Activated CD4-positive, CD25-positive, alpha-beta regulatory T cell (primary cell): ENCODE measurements around the gene PRR20D.
"Not testable (repeated sequence)": the region's sequence is repeated elsewhere in the genome, so short reads cannot be mapped to it uniquely, and the experiment has no call there.

ENCODE experiments used
- DNase-seq, 4 experiments: peaks; one replicate each; lab custom pipeline; 2025; lab: John Stamatoyannopoulos, UW

Gene PRR20D

DNA sequence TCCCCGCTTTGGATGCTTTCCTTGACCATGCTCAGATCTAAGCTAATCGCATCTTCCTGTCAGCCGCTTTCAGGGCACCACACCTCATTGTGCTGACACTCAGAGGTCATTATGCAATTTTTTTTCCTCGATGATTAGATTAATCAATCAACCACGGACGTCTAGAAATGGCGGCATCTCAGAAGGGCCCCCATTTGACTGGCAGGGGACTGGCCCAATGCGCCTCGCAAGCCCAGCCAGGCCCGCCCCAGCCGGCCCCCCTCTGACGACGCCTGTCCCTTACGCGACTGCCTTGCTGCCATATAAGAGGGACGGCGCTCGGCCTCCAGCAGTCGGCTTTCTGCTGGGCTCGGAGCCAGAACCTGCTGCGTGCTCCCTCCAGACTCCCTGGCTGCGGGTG is at the start of gene PRR20D:
TSS of gene PRR20D (plus strand) at position 301 of the 400 bp plus-strand sequence. CDS start 387 bp downstream, outside the sequence.
- not testable (repeated sequence) for DNase-seq

GRCh38 chr13:57114945-57115344 is 45.5 kb upstream of the PRR20D start:
- no peak for DNase-seq

- no peak for DNase-seq
Measured at GRCh38 chr13:57123681-57124080, 36.8 kb upstream of the PRR20D start.

DNA sequence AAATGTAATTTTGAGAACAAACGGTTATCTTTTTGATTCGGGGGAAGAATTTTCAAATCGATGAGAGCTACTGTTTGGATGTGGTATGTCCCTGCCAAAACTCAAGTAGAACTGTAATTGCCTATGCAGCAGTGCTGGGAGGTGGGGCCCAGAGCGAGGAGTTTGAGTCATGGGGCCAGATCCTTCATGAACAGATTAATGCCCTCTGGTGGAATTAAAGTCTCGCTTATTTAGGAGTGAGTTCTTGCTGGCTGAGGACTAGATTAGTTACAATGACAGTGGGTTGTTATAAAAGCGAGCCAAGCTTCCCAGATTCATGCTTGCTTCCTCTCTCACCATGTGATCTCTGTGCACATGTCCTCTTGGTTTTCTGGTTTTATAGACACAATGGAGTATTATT is 31.5 kb upstream of the PRR20D start:
- no peak for DNase-seq

DNA sequence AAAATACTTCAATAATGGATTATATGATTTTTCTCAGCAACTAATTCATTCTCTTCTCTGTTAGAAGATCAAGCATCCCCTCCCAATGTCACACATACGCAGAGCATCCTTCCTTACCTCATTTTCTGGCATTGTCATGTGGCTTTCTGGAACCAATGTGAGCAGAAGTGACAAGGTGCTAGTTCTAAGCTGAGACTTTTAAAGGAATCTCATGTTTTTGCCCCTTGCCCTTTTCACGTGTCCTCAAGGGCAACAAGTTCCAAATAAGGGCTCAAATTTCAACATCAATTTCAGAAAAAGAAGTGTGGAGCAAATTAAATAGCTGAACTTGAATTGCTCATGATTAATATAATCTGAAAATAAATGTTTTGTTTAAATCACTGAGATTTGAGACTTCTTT is 24.3 kb upstream of the PRR20D start:
- no peak for DNase-seq

GRCh38 chr13:57137585-57137984 is 22.8 kb upstream of the PRR20D start:
- DNase-seq: no peak

DNA sequence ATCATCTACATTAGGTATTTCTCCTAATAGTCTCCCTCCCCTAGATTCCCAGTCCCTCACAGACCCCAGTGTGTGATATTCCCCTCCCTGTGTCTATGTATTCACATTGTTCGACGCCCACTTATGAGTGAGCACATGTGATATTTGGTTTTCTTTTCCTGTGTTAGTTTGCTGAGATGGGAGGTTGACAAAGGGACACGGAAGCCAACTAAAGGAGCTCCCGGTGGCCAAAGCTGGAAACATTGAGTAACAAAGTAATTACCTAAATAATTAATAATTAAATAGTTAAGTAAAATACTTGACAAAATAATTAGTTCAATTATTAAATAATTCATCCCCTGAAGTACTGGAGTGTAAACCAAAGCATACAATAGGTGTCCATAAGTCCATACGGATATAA is 21.4 kb upstream of the PRR20D start:
- no peak for DNase-seq

- DNase-seq: not testable (repeated sequence)
Measured at GRCh38 chr13:57139781-57140180, 20.7 kb upstream of the PRR20D start.

GRCh38 chr13:57140235-57140968 is 20.0 kb upstream of the PRR20D start, which contains the start of gene PRR20A:
Gene PRR20A, plus strand, starts transcription at chr13:57140918. Its CDS starts 387 bp downstream, at chr13:57141305.
- not testable (repeated sequence) for DNase-seq

- DNase-seq: not testable (repeated sequence)
Measured at GRCh38 chr13:57147188-57147587, 13.2 kb upstream of the PRR20D start, which contains the start of gene PRR20B. Gene PRR20B, plus strand, starts transcription at chr13:57147488. Its CDS starts 387 bp downstream, at chr13:57147875.

DNA sequence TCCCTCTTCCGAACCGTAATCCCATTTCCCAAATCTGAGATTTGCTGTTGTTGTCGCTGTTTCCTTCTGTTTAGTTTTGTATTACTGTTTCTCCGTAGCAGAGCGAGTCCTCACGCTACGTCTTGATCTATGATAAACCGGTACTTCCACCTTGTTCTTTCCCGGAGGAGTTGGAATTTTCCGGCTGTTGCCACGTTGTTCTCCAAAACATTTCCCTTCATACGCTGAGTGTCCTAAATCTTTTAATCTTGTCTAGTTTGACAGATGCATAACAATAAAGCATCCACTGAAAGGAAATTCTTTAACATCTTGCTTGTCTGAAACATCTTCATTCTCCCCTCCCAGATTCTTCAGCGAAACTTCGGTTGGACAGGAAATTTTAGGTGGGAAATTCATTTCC is 12.3 kb upstream of the PRR20D start:
- DNase-seq: not testable (repeated sequence)

DNA sequence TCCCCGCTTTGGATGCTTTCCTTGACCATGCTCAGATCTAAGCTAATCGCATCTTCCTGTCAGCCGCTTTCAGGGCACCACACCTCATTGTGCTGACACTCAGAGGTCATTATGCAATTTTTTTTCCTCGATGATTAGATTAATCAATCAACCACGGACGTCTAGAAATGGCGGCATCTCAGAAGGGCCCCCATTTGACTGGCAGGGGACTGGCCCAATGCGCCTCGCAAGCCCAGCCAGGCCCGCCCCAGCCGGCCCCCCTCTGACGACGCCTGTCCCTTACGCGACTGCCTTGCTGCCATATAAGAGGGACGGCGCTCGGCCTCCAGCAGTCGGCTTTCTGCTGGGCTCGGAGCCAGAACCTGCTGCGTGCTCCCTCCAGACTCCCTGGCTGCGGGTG is 6.7 kb upstream of the PRR20D start, which contains the start of gene PRR20C:
TSS of gene PRR20C (plus strand) at position 301 of the 400 bp plus-strand sequence. CDS start 387 bp downstream, outside the sequence.
- not testable (repeated sequence) for DNase-seq

DNA sequence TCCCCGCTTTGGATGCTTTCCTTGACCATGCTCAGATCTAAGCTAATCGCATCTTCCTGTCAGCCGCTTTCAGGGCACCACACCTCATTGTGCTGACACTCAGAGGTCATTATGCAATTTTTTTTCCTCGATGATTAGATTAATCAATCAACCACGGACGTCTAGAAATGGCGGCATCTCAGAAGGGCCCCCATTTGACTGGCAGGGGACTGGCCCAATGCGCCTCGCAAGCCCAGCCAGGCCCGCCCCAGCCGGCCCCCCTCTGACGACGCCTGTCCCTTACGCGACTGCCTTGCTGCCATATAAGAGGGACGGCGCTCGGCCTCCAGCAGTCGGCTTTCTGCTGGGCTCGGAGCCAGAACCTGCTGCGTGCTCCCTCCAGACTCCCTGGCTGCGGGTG is 6.5 kb downstream of the PRR20D start, which contains the start of gene PRR20E:
TSS of gene PRR20E (plus strand) at position 301 of the 400 bp plus-strand sequence. CDS start 387 bp downstream, outside the sequence.
- not testable (repeated sequence) for DNase-seq

DNA sequence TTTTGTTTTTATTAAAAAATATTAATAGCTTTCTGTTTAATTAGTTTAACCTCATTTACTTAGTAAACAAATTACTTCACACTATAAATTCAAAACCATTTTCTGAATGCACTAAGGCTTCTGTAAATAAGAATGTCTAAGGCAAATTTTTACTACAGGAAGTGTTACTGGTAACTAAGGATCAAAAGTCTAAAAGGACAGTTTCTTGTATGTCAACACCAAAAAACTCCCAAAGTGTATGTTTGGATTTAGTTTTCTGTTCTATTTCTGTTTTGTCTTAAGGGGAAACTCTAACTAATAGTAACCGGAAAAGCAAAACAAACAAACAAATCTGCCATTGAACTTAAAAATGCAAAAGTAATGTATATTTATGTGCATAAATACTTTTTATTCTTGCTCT is 31.2 kb downstream of the PRR20D start:
- DNase-seq: no peak

DNA sequence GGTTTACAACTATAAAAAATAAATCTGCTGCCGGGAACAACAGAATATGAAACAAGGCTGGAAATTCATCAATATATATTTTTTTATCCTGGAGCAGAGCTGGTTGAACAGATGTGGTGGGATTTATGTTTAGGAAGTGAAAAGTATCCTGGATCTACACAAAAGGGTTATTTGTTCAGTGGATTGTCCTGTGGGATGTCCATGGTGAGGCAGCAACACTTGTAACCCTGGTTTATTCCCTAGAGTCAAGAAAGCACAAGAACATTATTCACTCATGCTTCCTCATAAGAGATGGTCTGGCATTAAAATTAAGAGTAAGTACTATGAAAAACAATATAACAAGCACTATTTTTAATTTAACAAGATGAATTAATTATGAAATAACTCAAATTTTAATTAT is 52.6 kb downstream of the PRR20D start:
- DNase-seq: no peak
